HG03097 (cell line): ENCODE measurements around the gene BMERB1.

Experiments
- ATAC-seq: cut with Tn5 transposase; IDR thresholded peaks from one replicate; pipeline ENCODE4 v1.9.1; 2021; ENCODE audit not compliant: unreplicated experiment, low FRiP score

The BMERB1 gene

DNA sequence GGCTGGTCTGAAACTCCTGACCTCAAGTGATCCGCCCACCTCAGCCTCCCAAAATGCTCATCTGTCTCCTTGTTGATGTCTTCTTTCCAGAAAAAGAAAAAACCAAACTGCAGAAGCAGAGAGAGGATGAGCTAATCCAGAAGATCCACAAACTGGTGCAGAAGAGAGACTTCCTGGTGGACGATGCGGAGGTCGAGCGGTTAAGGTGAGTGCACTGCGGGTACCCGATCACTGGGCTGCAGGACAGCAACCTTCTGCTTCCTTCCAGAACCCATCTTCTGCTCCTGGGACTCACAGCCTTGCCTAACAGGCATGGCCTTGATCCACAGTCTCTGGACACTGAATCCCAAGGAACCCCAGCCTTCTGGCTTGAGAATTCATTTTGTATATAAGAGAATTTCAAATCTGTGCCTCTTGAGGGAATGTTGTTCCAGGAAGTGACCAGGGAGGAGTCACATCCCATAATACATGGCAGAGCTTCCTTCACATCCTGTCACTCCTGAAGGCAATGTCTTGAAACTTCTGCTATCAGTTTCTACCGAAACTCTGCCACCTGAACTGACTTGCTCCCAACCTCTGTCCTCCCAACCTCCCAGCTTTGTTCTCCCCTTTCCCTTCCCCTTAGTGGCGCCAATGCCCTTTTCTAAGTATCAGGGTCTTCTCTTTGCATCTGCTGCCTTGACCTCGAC, 146.9 kb downstream of the BMERB1 start:
- ATAC-seq, result no peak

DNA sequence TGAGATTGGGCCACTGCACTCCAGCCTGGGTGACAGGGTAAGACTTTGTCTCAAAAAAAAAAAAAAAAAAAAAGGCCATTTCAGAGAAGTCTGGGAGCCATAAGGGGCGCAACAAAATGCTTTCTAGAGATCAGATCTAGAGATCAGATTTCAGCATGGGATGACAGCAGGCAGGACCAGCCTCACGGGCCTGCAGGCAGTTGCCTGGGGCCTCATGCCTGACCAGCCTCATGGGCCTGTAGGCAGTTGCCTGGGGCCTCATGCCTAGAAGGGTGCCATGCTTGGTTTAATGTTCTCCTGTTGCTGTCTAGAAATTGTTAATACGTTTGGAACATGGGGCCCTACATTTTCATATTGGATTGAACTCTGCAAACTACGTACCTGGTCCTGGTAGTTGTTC, 149.1 kb downstream of the BMERB1 start:
- no peak for ATAC-seq

DNA sequence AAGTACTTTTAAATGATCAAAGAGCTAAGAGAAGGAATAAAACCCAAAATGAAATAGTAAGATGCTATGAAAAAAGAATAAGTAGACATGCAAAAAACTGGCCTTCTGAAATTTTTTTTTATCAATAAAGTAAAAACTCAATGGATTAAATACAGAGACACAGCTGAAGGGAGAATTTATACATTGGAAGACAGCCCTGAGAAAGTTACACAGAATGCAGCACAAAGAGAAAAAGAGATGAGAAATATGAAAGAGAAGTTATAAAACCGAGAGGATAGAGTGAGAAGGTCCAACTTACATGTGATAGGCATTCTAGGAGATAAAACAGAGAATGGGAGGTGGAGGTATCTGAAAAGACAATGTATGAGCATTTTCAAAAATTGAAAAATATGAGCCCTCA, 151.6 kb downstream of the BMERB1 start:
- no peak for ATAC-seq

DNA sequence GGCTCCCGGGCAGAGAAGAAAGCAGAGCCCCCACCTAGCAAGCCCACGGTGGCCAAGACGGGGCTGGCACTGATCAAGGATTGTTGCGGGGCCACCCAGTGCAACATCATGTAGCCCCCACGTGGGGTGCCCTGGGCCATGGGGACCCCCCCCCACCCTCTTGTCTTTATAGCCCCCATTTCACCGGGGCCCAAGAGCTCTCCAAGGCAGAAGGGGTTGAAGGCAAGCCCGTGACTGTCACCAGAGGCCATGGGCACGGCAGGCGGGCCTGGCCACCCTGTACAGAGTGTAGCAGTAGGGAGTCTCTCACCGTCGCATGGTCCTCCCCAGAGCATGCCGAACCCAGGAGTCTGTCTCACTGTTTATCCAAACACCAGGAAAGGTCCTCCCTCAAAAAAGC, 152.3 kb downstream of the BMERB1 start:
- ATAC-seq, result no peak

DNA sequence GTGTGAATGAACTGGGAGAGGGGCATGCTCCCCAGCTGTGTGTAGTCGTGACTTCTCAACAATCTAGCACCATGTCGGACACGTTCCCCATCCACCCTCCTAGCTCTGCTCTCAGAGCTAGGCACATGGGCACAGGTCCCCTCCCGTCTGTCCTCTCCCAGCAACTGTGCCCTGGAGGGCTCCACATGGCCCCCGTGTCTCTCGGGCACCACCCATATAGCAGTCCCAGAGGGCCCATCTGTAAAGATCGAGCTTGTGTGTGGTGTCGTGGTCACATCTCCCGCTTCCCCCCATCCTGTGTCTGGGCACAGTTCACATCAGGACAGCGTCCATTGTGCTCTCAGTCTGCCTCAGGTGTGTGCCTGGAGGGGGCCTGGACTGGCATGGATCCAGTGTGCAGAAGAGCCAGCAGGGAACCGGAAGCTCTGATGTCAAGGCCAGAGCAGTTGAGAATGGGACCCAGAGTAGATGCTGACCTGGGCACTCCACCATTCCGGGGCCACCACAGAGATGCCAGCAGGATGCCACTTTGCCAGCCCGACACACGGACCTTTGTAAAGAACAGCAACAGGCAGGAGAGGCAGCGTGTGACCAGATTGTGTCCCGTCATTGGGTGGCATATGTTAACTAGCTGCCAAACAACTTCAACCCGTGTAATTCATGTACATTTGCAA, 152.9 kb downstream of the BMERB1 start:
- ATAC-seq, result no peak

DNA sequence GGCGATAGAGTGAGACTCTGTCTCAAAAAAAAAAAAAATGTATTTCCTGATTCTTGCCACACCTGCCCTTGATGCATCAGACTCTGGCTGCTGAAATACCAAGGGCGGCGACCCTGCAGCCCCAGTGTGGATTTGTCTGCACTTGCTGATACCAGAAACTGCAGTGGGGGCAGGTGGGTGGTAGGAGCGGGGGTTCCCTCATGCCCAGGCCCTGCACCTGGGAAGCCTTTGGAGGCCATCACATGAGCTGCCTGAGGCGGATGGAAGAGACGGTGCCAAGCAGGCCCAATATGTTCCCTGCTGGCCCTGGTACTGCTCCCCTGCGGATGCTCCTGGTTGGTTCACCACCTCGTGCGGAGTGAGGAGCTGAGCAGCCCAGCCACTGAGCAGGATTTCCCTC, 157.9 kb downstream of the BMERB1 start:
- ATAC-seq, result no peak

DNA sequence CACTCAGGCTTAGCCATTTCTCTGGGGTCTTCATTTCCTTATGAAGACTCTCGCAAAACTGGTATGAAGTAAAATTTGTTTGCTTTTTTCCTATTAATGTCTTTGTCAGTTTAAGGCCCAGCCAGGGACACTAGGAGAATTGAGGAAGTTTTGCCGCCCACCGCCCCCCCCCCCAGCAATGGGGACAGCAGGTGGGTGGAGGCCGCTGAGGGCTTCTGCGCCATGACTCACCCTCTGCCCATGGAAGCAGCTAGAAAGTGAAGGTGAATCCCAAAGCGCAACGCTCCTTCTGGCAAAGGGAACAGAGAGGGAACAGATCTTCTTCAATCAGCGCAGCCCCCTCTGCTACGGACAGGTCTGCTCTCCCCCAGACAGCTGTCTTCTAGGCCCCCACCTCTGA, 158.8 kb downstream of the BMERB1 start:
- ATAC-seq, result no peak

DNA sequence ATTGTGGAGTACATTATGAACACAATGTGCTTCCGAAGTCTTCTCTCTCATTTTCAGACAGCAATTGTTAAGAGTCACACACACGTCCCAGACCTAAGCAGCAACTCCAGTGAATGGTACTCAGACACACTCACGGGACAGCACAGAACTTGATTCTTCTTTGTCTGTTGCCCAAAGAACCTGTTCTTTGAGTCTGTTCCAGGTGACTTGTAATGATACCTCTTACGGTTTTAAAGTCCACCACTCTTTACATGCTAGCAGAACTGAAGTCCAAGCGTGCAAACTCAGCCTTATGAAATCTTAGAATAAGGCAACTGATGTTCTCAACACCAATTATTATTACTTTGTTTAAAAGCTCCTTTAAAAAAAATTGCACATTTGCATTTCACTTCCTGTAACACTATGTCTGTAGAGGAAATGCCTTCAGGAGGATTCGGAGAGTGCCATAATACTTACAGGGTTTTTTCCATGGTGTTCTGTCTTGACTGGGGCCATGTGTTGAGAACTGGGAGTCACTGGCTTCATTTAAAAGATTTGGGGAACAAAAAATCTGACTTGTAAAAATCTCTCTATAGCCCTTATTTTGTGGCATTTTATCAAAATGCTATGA, 160.4 kb downstream of the BMERB1 start:
- no peak for ATAC-seq

DNA sequence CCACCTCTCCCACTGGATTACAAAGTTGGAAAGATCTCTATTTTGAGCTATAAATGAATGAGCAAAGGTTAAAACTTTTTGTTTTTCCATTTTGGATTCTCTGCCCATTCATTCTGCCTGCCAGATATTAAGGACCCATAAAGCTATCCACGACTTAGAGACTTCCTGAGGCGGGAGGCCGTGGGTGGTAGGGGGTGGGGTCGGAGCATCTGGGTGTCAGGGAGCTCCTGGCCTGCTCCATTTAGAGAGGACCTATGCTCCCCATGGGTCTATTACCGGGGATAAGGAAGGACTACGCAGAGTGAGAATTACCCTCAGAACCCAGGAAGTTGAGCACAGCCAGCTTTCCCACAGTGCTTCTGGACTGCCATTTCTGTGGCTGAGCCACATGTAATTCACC, 162.7 kb downstream of the BMERB1 start:
- ATAC-seq, result no peak

DNA sequence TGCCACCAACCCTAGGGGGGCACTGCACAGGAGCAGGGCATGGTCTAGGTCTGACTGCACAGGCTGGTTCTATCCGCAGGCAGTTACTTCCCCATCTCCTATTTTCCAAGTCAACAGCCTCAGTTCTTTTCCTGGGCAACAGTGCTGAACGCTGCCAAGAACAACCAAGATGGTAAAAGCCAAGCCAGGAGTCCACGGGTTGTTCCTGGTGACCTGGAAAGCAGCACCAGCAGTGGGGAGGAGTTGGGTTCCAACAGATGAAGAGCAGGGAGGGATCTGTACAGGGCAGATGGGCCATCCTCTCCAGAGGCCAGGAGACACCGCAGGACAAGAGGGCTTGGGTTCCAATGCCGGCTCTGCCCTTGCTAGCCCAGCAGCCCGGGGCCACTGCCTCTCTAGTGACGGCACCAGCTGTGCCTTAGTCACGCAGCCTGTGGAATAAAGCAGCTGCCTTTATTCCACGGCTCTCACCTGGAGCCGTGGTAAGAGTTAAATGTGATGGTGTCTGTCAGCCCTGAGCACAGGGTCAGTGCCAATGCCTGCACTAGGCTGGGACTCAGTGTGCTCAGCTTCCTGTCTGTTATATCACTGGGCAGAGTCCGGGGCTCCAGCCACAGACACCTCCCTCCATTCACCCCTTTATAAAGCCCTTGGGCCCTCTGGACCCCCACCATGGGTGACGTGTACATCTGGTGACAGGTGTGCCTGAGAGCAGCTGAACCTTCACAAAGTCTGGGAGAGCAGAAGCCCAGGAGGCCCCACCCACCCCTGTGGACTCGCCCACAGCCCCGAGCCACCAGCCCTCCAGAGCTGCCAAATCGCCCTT, 163.6 kb downstream of the BMERB1 start:
- no peak for ATAC-seq

DNA sequence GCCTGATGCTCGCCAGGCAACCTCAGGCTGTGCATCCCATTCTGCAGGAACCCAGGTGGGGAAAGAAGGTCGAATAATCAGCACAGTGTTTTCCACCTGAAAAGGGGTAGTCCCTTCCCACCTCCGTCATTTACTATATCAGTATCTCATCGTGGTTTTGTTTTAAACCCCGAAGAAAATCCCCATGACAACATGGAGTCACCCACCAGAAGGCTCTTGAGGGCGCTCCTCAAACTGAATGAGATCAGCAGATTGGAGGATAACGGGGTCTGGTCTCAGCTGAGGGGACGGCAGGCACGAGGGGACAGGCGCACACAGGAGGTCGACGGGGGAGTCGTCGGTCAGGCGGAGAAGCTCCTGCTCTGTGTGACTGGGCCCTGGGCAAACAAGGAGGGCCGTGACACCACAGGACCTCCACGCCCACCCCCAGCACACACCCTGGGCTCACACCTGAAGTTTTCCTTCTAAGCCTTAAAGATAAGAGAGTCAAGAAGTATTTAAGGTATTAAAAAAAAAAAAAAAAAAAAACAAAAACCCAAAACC, 164.3 kb downstream of the BMERB1 start:
- ATAC-seq, result no peak

DNA sequence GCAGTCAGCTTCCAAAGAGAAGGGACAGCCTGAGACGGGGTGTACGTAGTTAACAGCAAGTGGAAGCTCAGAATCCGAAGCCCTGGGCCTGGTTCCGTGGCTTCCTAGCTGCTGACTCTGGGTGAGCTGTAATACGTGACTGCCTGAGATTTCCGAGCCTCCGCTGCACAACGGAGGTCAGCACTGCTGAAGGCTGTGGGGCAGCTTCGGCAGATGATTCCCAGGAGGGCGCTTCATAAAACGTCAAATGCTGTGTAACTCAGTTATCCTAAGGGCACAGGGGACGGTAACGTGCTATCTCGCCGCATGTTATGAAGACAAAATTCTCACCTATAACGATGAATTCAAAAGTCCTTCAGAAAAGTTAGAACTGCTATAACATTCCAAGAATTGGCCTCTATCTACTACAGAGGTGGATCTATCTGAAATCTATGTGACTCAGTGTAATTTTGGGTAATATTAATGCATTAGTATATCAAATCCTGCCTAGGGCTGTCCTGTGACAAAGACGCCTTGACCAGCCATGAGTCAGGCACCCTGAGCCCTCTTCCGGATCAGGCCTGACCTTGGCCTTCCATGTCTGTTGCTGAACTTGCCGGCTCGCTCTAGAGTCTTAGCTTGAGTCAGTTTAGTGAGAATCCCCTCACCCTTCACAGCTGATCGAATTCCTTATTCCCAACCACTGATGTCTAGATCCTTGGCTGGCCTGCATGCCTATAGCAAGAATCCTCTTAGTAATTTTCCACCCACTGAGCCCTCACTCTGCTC, 165.1 kb downstream of the BMERB1 start:
- no peak for ATAC-seq

DNA sequence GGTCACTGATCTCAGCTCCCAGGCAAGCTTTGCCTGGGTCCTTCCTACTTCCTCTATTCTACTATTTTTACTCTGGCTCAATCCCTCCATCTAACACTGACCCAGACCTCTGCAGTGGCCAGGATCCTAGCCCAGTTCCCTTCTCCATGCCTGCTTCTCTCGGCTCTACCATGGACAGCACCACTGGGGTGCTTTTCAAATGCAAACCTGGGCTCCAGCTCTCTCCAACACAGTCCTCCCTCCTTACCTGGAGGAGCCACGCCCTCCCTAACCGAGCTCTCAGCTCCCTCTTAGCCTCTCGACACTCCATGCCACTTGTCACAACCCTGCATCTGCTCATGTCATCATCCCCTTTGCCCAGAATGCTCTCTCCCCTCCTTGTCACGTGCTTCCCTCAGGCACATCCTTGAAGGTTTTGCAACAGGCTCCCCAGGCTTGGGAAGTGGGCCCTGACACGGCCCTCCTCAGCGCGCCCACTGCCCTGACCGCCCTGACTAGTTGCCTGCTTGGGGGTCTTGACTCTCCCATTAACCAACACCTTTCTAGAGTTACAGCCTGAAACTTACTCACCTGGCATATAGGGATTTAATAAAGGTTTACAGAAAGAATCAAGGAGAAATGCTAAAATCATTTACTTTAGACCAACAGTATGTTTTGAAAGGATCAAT, 167.0 kb downstream of the BMERB1 start:
- ATAC-seq, result no peak

DNA sequence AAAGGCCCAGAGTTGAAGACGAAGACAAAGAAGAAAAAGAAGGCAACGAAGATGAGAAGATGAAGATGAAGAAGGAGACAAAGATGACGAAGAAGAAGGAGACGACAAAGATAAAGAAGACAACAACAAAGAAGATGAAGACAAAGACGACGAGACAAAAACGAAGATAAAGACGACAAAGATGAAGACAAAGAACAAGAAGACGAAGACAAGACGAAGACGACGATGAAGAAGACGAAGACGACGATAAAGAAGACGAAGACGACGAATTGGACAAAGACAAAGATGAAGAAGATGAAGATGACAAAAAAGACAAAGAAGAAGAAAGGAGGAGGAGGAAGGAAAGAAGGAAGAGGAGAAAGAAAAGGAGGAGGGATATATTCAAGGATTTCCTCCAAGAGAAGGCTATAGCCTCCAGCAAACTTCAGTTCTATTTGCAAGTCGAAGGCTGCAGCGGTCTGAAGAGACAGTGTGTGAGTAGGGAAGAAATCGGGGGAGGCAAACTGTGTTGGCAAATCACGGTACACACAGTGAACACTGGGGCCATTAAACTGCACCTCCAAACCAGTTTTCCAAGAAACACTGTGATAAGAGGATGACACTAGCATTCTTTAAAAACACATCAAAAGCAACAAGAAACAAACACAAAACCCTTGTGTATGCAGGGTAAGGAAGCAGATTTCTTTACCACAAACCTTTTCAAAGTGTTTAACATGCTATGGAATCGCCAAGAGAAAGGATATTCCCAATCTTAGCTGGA, 168.1 kb downstream of the BMERB1 start:
- no peak for ATAC-seq

DNA sequence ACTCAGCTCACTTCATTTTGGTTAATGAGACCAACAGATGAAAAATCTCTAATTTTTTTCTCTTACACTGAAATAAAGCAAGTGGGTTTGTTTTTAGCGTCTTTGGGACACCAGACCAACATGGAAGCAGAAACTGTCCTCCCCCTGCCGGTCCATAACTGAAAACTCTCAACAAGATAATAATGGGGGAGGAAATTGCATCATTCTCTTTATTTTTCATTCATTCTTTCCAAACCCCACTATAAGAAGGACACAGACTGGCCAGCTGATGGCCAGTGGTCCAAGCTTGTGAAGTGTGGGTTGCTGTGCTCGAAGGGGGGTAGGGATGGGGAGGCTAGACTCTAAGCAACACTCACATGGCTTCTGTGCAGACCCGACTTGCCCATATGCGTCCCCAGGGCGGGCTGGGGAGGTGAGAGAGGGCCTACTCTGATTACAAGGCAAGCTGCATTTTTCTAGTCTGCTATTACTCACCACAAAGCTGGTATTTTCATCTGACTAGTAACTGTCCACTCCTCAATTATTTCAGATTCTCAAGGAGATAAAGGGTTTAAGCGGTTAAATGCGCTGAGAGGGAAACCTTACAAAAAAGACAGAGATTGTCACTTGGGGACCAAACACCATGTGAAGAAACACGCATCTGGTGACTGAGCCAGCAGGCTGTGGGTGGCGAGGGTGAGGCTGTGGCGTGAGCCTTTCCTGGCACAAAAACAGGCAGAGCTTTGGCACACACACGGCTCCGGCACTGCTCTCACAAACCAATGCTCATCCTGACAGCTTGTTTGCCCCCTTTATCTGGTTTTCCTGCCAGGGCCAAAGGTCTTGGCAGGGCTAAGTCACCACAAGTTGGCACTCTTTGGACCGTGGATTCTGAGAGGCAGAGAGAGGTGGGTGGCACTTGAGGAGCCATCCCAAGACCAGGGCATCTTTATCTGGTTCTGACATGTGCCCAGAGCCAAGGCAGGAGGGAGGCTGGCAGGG, 170.4 kb downstream of the BMERB1 start:
- ATAC-seq, result no peak

DNA sequence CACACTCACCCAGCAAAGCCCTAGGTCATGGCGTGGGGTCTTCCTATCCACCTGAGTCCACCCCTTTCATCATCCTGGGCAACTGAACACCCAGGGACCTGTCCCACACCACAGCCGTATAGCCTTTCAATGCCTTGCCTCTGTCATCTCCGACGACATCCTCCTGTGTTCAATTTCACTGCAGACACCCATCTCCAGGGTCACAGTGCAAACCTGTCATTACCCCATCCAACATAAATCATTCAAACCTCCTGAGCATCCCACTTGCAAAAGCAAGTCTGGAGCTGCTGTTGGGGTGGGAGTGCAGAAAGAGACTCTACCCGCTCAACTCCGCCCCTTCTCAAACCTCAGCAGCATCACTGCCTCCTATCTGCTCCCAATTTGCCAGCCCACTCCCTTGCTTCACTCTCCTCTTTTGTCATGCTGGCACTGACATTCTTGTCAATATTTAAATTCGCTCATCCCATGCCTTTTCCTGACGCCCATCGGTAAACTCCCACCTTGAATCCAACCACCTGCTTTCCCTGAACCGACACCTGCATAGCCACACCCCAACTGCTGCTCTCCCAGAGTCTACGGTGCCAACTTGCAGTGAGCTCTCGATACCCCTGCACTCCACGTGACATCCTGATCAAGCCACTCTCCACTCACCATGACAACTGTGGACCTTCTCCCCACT, 171.6 kb downstream of the BMERB1 start:
- ATAC-seq, result no peak

DNA sequence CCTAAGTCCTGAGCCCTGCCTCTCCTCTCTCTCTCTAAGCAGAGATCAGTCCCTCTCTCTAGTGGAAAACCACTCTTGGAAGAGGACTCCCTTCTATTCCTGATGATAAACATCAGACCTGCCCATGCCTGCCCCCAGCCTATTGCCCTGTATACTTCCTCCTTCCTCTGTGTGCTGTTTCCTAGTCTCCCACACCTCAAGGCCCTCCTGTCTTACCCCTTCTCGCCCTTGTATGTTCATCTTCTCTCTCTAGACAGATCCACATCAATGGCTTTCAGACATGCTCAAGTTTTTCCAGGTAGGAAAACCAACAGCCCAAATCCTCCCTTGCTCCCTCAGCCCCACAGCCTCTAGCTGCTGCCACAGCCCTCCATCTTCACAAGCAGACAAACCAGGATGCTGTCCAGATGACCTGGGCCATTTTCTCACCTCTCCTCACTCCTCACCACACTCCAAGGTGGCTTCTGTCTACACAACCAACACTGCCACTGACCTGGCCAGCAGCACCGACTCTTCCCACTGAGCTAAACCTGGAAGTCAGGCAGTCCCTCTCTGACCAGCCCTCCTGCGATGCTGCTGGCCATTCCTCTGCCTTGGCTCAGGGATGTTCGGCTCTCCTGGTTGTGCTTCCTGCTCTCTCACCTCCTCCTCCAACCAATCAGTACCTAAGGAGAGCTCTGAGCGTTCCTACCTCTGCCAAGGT, 172.3 kb downstream of the BMERB1 start:
- ATAC-seq, result no peak
